Islet of Langerhans (tissue), 1 donor: Measurements from ENCODE around the gene POU6F1.

Experiments
- FAIRE-seq: peaks from one replicate; lab custom pipeline; 2011; peaks lifted over from hg19 to GRCh38; lab: Jason Lieb, UNC

Gene POU6F1

GRCh38 chr12:51197736-51198567 lies 19.9 kb downstream of the POU6F1 start:
- FAIRE-seq, result no peak

- no peak for FAIRE-seq
Observed at GRCh38 chr12:51196547-51196946, 21.3 kb downstream of the POU6F1 start.

GRCh38 chr12:51195841-51196240 lies 22.0 kb downstream of the POU6F1 start:
- FAIRE-seq, result no peak

DNA sequence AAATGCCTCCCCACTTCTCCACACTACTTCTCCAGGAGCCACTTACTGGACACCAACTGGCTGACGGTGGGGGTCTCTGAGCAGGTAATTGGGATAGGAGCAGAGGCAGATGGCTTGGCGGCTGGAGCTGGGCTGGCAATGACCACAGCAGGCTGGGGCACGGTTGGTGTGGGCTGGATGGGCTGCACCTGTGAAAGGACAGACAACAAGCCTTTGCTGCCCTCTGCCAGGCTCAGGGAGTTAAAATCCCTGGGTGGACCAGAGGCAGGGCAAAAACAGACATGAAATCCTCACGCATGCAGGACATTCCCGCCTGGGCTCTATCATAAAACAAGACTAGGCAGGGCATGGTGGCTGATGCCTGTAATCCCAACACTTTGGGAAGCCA lies 25.6 kb downstream of the POU6F1 start:
- no peak for FAIRE-seq

DNA sequence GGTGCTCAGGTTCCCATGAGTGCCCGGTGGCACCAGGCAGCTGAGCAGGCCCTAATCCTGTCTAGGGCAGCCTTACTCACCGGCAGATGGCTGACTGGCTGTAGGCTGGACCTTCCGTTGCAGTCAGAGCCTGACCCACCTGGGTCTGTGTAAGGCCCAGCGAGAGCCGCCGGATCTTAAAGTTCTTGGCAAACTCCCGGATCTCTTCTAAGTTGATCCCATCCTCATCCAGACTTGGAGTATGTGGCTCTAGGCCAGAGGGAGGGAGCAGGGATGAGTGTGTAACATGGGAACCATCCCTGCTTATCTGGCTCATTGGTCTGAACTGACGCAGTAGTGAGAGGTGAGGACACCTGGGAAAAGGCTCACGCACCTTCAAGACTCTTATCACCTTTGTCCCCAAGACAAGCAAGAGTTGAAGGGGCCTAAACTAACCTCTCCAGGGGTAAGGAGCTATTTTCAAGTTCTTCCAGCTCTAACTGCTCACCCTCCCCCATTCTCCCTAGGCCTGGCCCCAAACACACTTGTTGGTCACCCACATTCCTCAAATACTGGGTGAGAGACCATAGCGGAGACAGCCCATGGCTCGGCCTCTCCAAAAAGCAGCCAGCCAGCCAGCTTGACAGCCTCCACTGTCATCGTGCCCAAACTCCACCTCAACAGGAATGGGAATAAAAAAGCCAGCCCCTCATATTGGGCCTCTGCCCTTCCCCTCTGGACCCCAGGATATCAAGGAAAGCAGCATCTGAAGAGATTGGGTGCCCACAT lies 26.2 kb downstream of the POU6F1 start:
- no peak for FAIRE-seq

DNA sequence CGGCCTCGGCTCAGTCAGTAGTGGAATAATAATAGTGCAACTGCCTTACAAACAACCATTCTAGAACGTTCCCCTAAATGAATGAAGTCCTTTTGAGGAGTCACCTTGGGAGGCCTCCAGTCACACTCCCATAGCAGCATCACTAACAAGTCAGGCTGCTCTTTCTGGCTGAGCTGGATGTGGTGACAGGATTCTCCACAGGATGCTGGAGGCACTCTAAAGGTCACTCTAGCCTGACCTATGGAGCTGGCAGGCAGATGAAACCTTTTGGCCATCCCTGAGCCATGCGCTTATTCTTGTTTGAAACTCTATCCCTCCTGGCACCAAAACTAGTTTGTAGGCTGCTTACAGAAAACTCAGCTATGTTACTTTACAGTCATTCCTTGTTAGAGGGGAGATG lies 27.0 kb downstream of the POU6F1 start:
- no peak for FAIRE-seq

GRCh38 chr12:51189790-51190355 lies 28.0 kb downstream of the POU6F1 start:
- FAIRE-seq, result no peak

DNA sequence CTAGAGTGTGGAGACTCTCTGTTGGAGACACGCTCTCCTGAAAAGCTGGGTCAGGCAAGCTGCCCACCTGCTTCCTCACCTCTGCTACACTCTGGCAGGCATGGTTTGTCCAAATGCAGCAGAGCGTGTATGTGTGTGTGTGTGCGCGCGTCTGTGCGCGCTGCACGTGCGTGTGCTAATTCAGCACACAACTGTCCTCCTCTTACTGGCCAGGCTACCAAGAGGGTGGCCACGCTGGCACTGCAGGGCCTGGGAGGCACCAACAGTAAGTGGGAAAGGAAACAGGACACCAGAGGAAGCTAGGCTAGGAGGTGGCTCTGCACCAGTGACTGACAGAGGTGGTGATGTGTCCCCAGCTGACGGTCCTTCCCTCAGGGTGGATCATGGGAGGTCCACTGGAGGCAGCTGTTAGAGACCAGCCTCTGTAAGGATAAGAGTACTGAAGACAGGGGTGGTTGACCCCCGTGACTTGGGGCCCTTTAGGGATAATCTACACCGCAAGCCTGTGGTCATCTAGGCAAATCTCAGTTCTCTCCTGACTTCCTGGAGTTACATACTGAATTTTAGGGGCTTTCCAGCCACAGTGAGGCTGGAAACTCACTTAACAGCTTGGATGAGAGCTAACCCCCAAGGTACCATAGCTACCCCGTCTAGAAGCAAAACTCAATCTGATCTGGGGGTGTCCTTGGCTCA lies 29.4 kb downstream of the POU6F1 start:
- no peak for FAIRE-seq

GRCh38 chr12:51187370-51187987 lies 30.4 kb downstream of the POU6F1 start:
- FAIRE-seq, result no peak

GRCh38 chr12:51186465-51187085 lies 31.3 kb downstream of the POU6F1 start:
- no peak for FAIRE-seq

DNA sequence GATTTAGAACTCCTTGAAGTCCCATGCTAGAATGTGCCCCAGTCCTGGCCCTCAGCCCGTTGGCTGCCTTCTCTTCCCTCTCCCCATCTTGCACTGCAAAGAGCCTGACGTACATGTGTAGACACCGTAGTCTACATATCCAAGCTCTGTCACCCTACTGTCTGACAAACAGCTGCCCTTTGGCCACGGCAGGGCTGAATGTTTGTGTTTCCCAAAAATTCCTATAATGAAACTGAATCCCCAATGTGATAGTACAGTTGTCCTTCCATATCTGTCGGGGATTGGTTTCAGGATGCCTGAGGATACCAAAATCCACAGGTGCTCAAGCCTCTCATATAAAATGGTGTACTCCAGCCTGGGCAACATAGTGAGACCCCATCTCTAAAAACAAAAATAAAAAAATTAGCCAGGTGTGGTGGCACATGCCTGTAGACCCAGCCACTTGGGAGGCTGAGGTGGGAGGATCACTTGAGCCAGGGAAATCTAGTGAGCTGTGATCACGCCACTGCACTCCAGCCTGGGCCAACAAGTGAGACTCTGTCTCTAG lies 32.6 kb downstream of the POU6F1 start:
- no peak for FAIRE-seq

GRCh38 chr12:51183816-51184215 lies 34.0 kb downstream of the POU6F1 start:
- FAIRE-seq, result no peak

- FAIRE-seq, result no peak
Observed at GRCh38 chr12:51183349-51183748, 34.5 kb downstream of the POU6F1 start.

GRCh38 chr12:51181558-51181957 lies 36.3 kb downstream of the POU6F1 start:
- no peak for FAIRE-seq

DNA sequence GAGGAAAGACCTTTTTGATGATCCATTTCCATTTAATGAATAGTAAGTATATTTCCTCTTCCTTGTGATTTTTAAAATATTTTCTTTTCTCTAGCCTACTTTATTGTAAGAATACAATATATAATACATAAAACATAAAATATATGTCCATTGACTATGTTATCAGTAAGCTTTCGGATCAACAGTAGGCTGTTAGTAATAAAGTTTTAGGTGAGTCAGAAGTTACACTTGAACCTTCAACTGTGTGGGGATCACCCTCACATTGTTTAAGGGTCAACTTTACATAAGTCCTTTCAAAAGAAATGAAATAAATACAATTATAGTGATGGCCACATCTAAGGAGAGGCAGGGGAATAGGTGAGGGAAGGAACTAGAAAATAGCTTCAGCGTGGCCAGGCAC lies 40.0 kb downstream of the POU6F1 start:
- no peak for FAIRE-seq

DNA sequence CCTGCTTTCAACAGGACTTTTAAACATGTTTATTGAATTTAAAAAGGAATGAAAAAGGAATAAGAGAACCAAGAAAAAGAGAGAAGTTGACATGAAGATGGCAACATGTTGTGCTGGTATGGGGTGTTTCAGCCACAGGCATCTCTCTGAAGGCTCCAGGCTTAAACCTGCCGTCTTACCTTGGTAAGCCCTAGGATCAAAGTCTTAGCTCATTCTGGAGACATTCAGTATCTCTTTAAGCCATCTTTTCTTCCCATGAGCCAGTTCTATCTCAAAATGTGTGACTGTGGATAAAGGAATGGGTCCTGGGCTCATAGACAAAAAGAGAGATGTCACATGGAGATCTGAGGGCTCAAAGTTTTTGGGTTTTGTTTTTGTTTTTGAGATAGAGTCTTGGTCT lies 43.4 kb downstream of the POU6F1 start:
- no peak for FAIRE-seq

- FAIRE-seq, result no peak
Observed at GRCh38 chr12:51172515-51173431, 45.1 kb downstream of the POU6F1 start, which contains the start of gene TFCP2. TSS of gene TFCP2 (minus strand) at chr12:51173135. CDS start at chr12:51172422, 713 bp downstream.

DNA sequence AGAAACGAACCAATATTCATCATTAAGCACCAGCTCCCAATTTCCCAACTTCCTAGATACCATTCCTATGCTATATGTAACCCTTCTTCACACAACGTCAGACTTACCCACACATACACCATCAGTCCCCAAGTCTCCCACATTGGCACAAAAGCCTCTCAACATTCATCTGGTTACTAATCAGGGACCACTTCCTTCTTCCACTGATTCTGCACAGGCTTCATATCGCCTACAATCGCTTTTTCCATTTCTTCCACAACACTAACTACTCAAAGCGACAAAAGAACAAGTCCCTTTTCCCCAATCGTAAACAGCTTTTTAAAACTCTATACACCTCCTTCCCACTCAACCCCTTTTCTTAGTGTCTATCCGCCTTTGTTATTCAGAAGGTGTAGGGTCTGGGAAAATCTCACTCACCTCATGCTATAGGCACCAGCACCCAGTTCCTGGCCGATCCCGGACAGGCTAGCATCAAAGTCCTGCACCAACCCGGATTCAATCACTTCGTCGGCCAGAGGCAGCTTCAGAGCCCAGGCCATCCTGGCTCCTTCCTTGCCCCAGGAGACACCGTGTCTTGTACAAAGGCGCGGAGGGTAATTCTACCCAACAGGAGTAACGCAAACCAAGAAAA lies 45.9 kb downstream of the POU6F1 start:
- FAIRE-seq, result no peak

GRCh38 chr12:51163795-51164194 lies 54.1 kb downstream of the POU6F1 start:
- FAIRE-seq, result no peak

DNA sequence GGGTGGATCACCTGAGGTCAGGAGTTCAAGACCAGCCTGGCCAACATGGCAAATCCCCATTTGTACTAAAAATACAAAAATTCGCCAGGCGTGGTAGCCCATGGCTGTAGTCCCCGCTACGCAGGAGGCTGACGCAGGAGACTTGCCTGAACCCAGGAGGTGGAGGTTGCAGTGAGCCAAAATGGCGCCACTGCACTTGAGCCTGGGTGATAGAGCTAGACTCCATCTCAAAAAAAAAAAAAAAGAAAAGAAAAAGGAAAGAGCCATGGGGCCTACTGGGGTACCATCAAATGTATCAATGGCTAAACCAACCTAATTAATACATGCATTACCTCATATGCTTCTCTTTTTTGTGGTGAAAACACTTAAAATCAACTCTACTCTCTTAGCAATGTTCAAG lies 55.6 kb downstream of the POU6F1 start:
- no peak for FAIRE-seq
